Hepatocyte (in vitro differentiated cells): ENCODE measurements around the gene PAEP.

Experiments
- CTCF ChIP-seq: fragments of 200-600 bp; sonication (generic); IDR thresholded peaks from 2 replicates; pipeline ENCODE4 v1.5.1; 2016; ENCODE audit warnings: antibody characterized with exemption, mild to moderate bottlenecking; ENCODE audit not compliant: poor library complexity
- EZH2 ChIP-seq: fragments of 200-600 bp; sonication (generic); IDR thresholded peaks from 2 replicates; pipeline ENCODE4 v1.6.1; 2016; ENCODE audit warnings: antibody characterized with exemption, mild to moderate bottlenecking, borderline replicate concordance

- TF ChIP-seq CTCF = no peak
- no peak for TF ChIP-seq EZH2
Observed at GRCh38 chr9:135514342-135515082, 47.0 kb upstream of the PAEP start.
